ENCODE data around the gene PALS2.

PALS2 gene

DNA sequence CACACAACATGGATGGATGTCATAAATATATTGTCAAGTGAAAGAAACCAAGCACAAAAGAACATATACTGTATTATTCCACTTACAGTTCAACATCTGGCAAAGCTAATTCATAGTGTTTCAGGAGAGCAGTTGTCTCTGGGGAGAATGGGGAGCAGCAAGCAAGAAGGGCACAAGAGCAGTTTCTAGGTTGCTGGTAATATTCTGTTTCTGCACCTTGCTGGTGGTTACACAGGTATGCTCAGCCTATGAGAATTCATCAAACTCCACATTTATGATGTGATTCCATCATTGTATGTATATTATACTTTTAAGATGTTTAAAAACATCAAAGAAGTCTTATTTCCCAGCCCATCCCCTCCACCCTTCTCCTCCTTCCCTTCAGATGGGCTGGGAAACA is 18.1 kb upstream of the PALS2 start:
- TF ChIP-seq CTCF (IDR thresholded peaks at IDR 0.05; ENCODE audit: insufficient read depth, low read depth, low read length, missing control alignments) = no peak
- H3K4me3 ChIP-seq (ENCODE audit: low read length) = no peak overlapping the region
- no peak for DNase-seq (ENCODE audit: low read depth)

DNA sequence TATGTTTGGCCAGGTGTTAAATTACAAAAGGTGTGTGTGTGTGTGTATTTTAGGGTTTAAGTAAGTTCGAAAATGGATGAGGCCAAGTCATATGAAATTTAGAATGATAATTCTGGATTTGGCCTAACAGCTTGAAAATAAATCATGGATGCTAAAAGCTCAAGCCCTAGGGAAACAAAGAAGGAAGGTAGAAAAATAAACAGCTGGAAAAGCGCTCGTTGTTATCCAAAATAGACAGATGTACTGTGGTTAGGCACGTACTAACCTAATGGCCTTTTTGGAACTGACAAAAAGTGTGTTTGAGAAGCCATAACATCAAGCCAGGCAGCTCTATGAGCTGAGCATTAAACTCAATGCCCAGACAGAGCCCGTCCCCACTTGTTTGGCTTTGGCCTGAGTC is 17.5 kb upstream of the PALS2 start:
- TF ChIP-seq CTCF (IDR thresholded peaks at IDR 0.05; ENCODE audit: insufficient read depth, low read depth, low read length, missing control alignments) = no peak
- no peak overlapping the region for H3K4me3 ChIP-seq (ENCODE audit: low read length)
- peak; percentile 18 for DNase-seq (ENCODE audit: low read depth)

DNA sequence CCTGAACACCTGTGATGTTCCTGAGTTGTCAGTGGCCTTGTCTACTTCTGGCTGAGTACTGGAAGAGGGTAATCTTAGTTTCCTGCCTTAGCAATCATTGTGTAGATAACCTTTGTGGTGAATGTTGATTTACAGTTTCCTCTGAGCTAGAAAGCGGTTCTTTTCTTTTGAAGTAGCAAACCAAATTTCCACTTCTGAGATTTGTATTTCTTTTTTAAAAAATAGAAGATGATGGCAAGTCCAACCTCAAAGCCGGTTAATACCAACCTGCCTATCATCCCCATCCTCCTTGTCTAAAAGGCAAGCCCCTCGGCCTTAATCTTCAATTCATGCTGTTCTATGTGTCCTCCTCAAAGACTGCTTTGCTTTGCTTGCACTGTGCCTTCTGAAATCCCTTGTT is 12.5 kb upstream of the PALS2 start:
- no peak for DNase-seq (ENCODE audit: low read depth)
- no peak overlapping the region for H3K4me3 ChIP-seq (ENCODE audit: low read length)
- no peak for TF ChIP-seq CTCF (IDR thresholded peaks at IDR 0.05; ENCODE audit: insufficient read depth, low read depth, low read length, missing control alignments)

DNA sequence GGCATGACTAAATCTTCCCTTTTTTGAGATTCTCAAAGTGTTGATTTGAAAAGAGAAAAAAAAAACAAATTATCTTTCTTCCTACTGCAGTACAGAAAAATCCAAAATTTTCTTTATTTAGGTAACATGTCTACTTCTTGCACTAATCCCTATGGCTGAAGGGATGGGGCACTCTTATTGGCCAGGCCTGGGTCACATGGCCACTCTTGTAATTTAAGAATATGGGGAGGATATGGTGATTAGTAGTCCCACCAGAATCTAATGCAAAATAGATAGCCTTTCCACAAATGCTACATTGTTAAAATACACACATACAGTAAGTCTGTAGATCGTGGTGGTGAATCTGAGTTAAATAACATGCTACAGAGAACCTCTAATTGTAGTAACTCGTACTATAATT is 7.0 kb upstream of the PALS2 start:
- no peak overlapping the region for H3K4me3 ChIP-seq (ENCODE audit: low read length)
- TF ChIP-seq CTCF (IDR thresholded peaks at IDR 0.05; ENCODE audit: insufficient read depth, low read depth, low read length, missing control alignments) = no peak
- DNase-seq (ENCODE audit: low read depth) = no peak

- no peak for TF ChIP-seq CTCF (IDR thresholded peaks at IDR 0.05; ENCODE audit: insufficient read depth, low read depth, low read length, missing control alignments)
- DNase-seq (ENCODE audit: low read depth) = no peak
- H3K4me3 ChIP-seq (ENCODE audit: low read length) = no peak overlapping the region
These were observed 2.3 kb upstream of the PALS2 start for GRCh38 chr7:24570983-24571382.

DNA sequence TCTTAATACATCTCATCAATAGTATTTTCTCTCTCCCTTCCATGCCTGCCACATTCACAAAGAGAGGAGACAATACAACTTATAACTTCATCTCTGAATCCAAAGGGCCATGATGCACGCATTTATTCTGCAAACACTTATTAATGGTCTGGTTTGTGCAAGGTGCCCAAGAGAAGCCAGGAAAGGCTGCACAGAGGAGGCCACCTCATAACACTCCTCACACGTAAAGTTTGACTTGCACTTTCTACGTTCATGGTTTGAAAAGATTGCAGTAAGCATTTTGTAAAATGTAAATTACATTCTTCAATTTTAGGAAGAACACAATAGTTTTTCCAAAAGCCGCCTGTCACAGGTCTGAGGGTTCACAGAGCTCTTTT is 1.2 kb upstream of the PALS2 start:
- no peak for TF ChIP-seq CTCF (IDR thresholded peaks at IDR 0.05; ENCODE audit: insufficient read depth, low read depth, low read length, missing control alignments)
- no peak for DNase-seq (ENCODE audit: low read depth)
- no peak overlapping the region for H3K4me3 ChIP-seq (ENCODE audit: low read length)

GRCh38 chr7:24572393-24572996 is 757 bp upstream of the PALS2 start:
- H3K4me3 ChIP-seq (ENCODE audit: low read length) = peak overlapping the region; percentile 78
- DNase-seq (ENCODE audit: low read depth) = peak; percentile 54

More at GRCh38 chr7:24572393-24572996, 757 bp upstream of the PALS2 start:
- no peak for TF ChIP-seq CTCF (IDR thresholded peaks at IDR 0.05; ENCODE audit: insufficient read depth, low read depth, low read length, missing control alignments)

All from epithelial cell of esophagus (primary cell).